ENCODE data around the gene TTC34. TPM values are rescaled to one million over a fixed set of nuclear protein-coding genes. Genes with fewer than 3 reads are reported as not detected.

TTC34 gene
- polyA plus RNA-seq, 12 donors, result 0.08 to 0.94 (median 0.27) TPM; not detected in 2

GRCh38 chr1:2812939-2813653, 11.6 kb upstream of the TTC34 start:
- no peak for DNase-seq

GRCh38 chr1:2812136-2812535, 10.6 kb upstream of the TTC34 start:
- no peak for DNase-seq

- no peak for DNase-seq
Measured at GRCh38 chr1:2811533-2811918, 10.0 kb upstream of the TTC34 start.

GRCh38 chr1:2810899-2811532, 9.5 kb upstream of the TTC34 start:
- no peak for DNase-seq

GRCh38 chr1:2810281-2810680, 8.8 kb upstream of the TTC34 start:
- DNase-seq, result no peak

GRCh38 chr1:2809656-2810055, 8.2 kb upstream of the TTC34 start:
- DNase-seq, result no peak

GRCh38 chr1:2808831-2809605, 7.5 kb upstream of the TTC34 start:
- no peak for DNase-seq

- no peak for DNase-seq
Measured at GRCh38 chr1:2808386-2808705, 6.9 kb upstream of the TTC34 start.

- DNase-seq, result no peak
Measured at GRCh38 chr1:2807678-2808385, 6.3 kb upstream of the TTC34 start.

- no peak for DNase-seq
Measured at GRCh38 chr1:2807036-2807435, 5.5 kb upstream of the TTC34 start.

GRCh38 chr1:2806591-2806990, 5.1 kb upstream of the TTC34 start:
- no peak for DNase-seq

GRCh38 chr1:2805801-2806430, 4.4 kb upstream of the TTC34 start:
- no peak for DNase-seq

- DNase-seq, result no peak
Measured at GRCh38 chr1:2804628-2805351, 3.3 kb upstream of the TTC34 start.

GRCh38 chr1:2803931-2804627, 2.6 kb upstream of the TTC34 start:
- no peak for DNase-seq

GRCh38 chr1:2803086-2803930, 1.8 kb upstream of the TTC34 start:
- DNase-seq, result no peak

GRCh38 chr1:2802421-2802961, 998 bp upstream of the TTC34 start:
- DNase-seq, result no peak

GRCh38 chr1:2801046-2801445, 447 bp downstream of the TTC34 start:
- DNase-seq, result no peak

- no peak for DNase-seq
Measured at GRCh38 chr1:2800664-2801045, 838 bp downstream of the TTC34 start.

Measured in muscle of arm (tissue), 12 donors.